ENCODE data around the gene KREMEN1.
A peak's percentile ranks its signal among the peaks of the same experiment; 100 is the strongest.

Gene KREMEN1

DNA sequence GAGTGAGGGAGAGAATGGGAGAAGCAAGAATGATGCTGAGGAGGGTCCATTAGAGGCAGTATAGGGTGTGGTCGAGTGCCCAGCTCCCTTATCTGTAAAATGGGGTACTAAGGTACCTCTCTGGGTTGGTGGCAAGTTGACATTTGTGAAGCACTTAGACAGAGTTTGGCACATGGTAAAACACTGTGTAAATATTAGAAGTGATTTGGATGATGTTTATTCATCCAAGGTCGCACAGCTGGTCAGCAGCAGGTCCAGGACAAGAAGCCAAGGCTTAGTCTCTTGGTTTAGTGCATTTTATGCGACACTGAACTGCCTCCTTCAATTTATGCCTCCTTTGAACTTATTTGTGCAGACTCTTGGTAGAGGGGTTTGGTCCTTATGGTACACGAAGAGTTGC, 19.4 kb downstream of the KREMEN1 start:
- DNase-seq (ENCODE audit: low read depth, low spot score), result no peak
- H3K4me3 ChIP-seq (ENCODE audit: low read depth, low read length), result no peak overlapping the region
- in situ Hi-C loops (cut with HindIII; ENCODE audit: low sequenced_read_pairs), result no loop called here
- TF ChIP-seq, protein P1, sequence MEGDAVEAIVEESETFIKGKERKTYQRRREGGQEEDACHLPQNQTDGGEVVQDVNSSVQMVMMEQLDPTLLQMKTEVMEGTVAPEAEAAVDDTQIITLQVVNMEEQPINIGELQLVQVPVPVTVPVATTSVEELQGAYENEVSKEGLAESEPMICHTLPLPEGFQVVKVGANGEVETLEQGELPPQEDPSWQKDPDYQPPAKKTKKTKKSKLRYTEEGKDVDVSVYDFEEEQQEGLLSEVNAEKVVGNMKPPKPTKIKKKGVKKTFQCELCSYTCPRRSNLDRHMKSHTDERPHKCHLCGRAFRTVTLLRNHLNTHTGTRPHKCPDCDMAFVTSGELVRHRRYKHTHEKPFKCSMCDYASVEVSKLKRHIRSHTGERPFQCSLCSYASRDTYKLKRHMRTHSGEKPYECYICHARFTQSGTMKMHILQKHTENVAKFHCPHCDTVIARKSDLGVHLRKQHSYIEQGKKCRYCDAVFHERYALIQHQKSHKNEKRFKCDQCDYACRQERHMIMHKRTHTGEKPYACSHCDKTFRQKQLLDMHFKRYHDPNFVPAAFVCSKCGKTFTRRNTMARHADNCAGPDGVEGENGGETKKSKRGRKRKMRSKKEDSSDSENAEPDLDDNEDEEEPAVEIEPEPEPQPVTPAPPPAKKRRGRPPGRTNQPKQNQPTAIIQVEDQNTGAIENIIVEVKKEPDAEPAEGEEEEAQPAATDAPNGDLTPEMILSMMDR (IDR thresholded peaks at IDR 0.05; ENCODE audit: low read depth, low read length), result no peak

DNA sequence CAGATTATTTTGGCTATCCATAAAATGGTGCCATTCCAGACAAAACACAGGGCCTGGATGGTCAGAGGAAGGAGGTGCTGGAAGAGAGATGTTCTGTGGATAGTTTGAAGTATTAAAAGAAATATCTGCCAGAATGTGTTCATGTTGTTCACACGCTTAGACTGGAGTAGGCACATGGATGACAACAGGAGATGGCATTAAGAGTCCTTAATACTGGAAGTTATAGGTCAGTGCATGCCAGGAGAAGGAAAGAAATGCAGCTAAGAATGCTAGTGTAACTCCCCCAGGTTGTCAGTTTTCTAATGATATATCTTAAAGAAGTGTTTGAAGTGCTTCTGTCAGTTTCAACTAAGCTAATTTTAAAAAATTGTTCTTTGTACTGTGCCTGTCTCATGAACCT, 20.2 kb downstream of the KREMEN1 start:
- H3K4me3 ChIP-seq (ENCODE audit: low read depth, low read length), result no peak overlapping the region
- in situ Hi-C loops (cut with HindIII; ENCODE audit: low sequenced_read_pairs), result no loop called here
- no peak for DNase-seq (ENCODE audit: low read depth, low spot score)

DNA sequence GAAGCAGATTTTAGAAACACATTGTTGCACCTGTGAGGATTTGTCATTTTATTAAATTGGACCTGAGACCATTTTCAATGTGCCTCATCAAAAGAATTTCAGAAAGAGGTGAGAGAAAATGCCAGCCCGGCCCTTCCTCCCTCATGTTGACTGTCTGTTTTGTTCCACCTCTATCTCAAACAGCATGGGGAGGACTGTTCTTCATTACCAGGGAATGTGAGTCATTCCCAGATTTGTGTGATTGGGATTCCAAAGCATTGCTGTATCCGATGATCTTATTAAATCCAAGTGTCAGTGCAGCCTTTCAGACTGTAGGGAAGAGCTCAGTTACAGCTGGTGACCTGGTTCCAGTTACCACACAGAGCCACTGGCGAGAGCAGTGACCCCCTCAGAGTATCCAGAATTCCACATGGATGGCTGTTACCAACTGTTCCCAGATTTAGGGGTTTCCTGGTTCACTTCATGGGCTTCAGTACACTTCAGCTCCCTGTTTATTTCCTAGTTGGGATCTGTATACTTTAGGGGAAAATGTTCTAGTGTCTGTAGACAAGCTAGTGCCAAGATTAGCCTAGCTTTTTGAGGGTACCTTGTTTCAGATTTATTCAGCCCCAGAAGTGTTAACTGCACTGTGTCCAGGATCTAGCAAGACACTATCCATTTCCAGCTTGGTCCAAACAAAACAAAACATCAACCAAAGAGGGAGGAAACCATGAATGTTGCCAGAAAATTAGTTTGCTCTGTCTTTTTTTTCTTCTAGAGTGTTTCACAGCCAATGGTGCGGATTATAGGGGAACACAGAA, 20.9 kb downstream of the KREMEN1 start:
- TF ChIP-seq, protein P1 (IDR thresholded peaks at IDR 0.05; ENCODE audit: low read depth, low read length), result no peak
- peak; percentile 43 for DNase-seq (ENCODE audit: low read depth, low spot score)
- H3K4me3 ChIP-seq (ENCODE audit: low read depth, low read length), result no peak overlapping the region
- in situ Hi-C loops (cut with HindIII; ENCODE audit: low sequenced_read_pairs), result no loop called here

More for the DNA sequence above, 20.2 kb downstream of the KREMEN1 start:
- TF ChIP-seq, protein P1 (IDR thresholded peaks at IDR 0.05; ENCODE audit: low read depth, low read length), result no peak

DNA sequence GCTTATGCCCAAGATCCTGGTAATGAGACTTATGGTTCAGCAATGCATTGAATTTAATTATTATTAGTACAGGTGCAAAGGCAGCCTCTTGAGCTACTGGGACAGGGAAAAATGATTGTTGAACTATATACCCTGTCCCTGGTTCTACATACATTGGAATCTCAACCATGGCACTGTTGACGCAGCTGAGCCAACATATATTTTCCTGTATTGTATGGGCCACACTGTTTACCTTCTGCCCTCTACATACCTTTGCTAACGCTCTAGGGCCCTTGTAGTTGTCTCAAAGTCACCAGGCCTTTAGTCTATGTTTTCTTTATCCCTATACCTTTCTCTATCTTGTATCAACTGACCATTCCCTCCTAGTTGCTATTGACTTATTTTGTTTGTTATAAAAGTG, 22.6 kb downstream of the KREMEN1 start:
- TF ChIP-seq, protein P1 (IDR thresholded peaks at IDR 0.05; ENCODE audit: low read depth, low read length), result no peak
- in situ Hi-C loops (cut with HindIII; ENCODE audit: low sequenced_read_pairs), result no loop called here
- H3K4me3 ChIP-seq (ENCODE audit: low read depth, low read length), result no peak overlapping the region
- DNase-seq (ENCODE audit: low read depth, low spot score), result no peak

DNA sequence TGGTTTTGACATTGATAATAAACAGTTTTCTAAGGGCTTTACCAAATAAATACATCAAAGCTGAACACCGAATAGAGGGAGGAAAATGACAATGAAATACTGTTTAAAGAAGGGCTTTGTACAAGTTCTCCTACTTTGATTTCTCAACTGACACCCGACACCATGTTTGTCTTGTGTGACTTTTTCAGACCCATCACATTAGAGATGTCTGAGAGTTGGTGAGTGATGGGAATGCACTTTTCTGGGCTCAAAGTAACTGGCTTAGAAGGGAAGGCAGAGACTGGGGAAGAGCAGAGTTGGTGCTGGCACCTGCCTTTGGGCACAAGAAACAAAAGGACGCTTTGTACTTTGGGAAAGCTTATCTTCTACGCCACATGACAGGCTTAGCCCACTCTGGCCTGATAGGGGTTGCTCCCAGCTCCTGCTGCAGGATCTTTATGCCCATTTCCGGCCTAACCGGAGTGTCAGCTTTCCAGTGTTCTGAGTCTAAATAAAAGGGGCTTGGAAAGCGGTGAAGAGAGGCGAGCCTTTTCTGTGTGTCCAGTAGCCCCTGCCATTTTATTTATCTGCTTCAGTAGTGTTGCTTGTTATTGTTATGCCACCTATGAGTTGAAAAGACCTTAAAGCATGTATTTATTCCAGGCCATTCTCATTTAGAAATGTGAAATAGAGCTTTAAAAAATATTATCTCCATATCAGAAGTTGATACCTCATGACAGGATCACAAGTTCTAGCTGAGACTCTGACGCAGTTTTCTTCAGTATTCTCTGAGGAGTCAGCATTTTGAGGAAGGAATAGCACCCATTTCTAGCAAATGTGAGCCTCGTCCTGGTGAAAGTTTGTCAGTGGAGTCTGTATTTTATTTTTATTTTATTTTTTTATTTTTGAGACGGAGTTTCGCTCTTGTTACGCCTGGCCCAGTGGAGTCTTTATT, 24.2 kb downstream of the KREMEN1 start:
- DNase-seq (ENCODE audit: low read depth, low spot score), result no peak
- TF ChIP-seq, protein P1 (IDR thresholded peaks at IDR 0.05; ENCODE audit: low read depth, low read length), result no peak
- in situ Hi-C loops (cut with HindIII; ENCODE audit: low sequenced_read_pairs), result no loop called here
- H3K4me3 ChIP-seq (ENCODE audit: low read depth, low read length), result no peak overlapping the region

DNA sequence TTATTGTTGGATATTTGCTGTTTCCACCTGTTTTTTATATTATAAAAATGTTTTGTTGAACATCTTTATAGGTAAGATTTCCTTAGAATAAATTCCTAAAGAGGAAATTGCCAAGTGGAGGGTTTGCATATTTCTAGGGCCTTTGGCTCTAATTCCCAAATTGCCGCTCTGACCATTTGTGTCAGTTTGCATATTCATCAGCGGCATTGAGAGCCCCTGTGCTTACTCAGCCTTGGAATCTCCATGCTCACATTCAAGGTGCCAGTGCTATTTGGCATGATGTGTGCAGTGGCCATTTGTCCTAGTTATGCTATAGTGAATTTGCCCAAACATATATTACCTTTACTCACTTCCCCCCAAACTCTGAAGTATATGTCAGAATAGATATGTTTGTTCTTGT, 25.5 kb downstream of the KREMEN1 start:
- no peak overlapping the region for H3K4me3 ChIP-seq (ENCODE audit: low read depth, low read length)
- in situ Hi-C loops (cut with HindIII; ENCODE audit: low sequenced_read_pairs), result no loop called here
- TF ChIP-seq, protein P1 (IDR thresholded peaks at IDR 0.05; ENCODE audit: low read depth, low read length), result no peak
- no peak for DNase-seq (ENCODE audit: low read depth, low spot score)

Data from astrocyte of the spinal cord (primary cell).